GM19351 (cell line): Measurements from ENCODE around the gene MICAL2.

ENCODE experiments used
- ATAC-seq: cut with Tn5 transposase; IDR thresholded peaks from one replicate; pipeline ENCODE4 v1.9.1; 2021; ENCODE audit warnings: mild to moderate bottlenecking, moderate library complexity; ENCODE audit not compliant: unreplicated experiment

Gene MICAL2

DNA sequence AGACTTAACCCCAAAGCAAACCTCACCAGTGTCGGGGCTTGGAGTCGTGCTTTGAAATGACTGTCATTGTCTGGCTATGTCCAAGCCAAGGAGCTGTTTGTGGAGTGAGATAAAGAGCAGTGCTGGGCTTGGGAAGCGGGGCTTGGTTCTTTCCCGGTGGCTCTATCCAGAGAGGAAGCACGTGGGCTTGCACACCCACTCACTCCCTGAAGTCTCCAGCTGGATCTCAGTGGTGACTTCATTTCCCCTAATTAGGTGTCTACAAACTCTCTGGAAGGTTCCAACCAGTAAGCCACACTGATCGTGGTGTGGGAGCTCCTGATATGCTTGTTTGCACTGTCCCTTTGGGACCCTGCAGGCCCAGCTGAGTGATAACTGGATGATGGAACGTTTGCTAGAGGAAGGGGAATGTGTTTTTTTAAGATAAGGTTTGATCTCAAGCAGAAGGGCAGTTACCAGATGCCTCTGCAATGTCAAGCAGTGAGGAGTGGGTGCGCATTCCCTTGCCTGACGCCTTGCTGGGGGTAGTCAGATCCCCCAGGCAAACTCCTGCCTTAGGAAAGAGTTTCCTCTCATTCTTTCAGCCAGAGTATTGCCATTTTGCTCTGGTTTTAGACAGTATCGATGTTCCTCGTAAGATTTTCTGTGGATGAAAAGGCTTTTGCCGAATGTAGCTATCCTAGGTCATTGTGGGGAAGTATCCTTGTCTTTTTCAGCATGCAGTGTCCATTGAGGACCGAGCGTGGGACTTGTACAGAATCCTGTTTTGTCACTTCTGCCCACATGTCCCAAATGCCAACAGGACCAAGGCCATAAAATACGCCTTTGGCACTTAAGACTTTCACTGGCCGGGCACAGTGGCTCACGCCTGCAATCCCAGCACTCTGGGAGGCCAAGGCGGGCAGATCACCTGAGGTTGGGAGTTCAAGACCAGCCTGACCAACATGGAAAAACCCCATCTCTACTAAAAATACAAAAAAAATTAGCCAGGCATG, 90.9 kb downstream of the MICAL2 start:
- no peak for ATAC-seq

DNA sequence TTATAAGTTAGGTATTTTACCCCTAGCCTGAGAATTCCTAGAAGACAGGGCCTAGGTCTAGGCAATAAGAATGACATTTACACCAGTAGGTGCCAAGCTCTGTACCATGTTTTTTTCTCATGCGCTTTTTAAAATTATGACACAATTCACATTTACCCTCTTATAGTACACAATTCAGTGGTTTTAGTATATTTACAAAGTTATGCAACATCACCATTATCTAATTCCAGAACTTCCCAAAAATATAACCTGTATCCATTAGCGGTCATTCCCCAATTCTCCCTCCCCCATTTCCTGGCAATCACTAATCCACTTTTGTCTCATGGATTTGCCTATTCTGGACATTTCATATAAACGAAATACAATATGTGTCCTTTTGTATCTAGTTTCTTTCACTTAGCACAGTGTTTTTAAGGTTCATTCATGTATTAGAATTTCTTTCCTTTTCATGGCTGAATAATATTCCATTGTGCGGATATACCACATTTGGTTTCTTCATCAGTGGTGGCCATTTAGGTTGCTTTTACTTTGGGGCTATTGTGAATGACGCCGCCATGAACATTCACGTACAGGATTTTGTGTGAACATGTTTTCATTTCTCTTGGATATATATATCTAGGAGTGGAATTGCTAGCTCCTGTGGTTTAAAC, 92.4 kb downstream of the MICAL2 start:
- ATAC-seq, result no peak

DNA sequence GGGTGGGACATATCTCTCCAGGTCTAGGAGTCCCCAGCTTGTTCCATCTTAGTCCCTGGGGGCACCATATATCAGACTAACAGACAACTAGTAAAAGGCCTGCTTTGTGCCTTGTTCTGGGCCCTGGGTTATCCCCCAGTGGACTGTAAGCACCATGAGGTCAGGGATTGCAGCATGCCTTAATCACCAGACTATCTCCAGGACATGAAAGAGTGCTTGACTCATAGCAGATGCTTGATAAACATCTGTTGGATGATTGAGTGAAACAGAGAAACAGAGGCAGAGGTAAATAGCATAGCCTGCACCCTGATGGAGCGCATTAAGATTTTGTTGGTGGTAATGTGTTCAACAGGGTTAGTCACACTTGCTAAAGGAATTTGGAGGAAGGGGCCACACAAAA, 94.1 kb downstream of the MICAL2 start:
- no peak for ATAC-seq

DNA sequence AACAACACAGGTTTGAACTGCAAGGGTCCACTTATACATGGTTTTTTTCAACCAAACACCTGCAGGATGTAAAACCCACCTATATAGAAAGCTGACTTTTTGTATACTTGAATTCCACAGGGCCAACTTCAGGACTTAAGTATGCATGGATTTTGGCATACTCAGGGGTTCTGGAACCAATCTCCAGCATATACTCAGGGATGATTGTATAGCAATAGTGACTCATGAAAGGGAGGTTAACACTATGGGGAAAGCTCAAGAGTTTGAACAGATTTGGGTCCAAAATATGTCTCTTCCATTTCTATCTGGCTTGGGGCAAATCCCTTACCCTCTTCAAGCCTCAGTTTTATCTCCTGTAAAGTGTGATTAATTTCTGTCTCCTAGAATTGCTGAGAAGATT, 94.9 kb downstream of the MICAL2 start:
- ATAC-seq, result no peak

DNA sequence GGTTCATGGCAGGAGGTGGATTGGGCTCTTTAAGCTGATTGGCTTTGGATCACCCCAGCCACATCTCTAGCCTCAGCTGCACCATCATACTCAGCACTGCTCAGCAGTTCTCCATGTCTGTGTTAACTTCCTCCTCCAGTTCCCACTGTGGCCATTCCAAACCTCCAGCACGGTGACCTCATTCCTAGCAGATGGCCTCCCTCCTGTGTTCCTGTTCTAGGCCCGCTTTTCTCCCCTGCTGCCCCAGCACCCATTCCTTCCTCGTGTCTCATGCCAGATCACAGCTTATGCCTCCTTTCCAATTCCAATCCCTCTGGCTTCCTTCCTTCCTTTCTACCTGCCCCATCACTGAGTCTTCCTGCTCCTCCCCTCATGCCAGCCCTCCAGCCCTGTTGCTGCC, 96.1 kb downstream of the MICAL2 start:
- ATAC-seq, result no peak

DNA sequence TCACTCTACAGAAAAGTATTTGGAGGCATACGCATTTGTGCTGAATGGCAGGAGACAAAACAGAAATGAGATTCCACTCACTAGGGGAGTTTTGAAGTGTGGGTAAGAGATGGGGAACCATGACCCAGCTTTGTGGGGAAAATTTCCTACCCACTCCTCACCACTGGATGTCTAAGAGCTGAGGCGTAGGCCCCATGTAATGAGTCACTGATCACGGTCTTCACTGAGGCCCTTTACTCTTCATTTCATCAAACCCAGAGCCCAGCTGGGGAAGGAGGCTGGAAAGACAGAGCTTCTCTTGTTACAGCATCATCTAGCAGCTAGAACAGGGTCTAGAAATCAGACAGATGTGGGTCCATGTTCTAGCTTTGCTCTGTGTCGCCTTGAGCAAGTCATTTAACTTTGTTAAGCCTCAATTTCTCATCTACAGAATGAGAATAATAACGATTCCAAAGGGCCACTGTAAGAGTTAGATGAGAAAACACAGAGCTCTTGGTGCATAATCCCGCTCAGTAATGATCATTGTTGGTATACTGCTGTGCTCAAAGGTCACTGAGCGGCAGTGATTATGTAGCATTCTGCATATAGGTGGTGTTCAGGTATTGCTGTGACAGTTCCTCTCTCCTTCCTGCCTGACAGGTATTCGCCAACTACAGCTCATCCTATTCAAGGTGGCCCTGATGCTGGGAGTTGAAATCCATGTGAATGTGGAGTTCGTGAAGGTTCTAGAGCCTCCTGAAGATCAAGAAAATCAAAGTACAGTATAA, 97.2 kb downstream of the MICAL2 start:
- peak; percentile 47 for ATAC-seq

DNA sequence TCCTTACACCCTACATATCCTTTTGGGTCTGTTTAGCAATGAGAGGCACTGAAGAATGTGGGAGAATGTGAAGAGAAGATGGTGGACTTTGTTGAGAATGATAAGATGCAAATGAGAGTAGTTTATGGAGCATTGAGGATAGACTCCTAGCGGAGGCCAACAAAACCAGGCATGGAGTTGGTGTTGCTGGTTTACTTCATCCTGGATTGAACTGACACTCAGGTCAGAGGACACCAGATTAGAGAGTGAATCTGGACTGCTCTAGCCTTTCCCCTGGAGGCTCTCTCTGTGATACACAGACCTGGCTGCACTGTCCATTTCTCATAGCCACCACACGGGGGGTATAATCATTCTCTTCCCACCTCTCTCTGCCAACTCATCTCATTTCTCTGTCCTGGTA, 98.7 kb downstream of the MICAL2 start:
- ATAC-seq, result no peak

DNA sequence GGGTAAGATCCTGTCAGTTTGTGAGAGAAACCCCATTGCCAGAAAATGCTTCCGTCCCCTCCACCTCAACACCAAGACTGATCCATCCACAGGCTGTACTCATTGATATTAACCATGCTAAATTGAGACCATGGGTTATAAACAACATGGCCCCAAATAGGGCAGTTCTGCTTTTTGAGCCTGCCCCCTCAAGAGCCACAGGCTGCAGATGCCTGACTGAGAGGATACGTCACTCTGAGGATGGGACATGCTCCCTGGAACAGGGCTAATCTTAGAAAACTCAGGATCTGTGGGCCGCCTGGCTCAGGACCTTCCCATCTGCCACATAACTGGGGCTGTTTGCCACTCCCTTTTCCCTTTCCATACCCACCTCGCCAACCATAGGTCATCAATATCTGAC, 99.8 kb downstream of the MICAL2 start:
- no peak for ATAC-seq

DNA sequence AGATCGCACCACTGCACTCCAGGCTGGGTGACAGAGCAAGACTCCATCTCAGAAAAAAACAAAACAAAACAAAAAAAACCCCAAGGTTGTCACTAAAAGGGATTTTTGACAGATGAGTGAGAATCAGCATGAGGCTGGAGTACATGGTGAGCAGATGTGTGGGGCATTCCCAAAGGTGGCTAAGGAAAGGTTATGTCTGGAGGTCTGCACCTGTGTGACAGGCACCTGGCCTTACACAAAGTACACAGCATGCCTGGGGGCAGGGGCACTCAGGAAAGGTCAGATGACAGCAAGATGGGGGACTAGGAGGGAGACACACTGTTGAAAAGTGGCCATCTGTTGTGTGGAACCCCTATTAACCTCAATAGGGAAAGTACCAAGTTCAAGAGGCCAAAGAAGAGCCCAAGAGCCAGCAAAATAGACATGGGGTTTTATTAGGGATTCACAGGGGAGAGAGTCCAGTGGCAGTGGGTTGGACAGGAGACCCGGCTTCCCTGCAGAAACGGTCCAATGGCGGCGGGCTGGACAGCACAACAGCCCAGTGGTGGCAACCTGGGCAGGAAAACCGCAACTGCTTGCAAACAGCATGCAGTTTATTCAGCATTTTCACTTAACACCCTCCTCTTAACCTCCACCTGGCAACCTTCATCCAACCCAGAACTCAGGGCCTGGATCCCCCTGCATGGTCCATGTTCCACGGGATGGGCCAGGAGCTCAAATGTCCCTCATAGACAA, 101.1 kb downstream of the MICAL2 start:
- no peak for ATAC-seq

DNA sequence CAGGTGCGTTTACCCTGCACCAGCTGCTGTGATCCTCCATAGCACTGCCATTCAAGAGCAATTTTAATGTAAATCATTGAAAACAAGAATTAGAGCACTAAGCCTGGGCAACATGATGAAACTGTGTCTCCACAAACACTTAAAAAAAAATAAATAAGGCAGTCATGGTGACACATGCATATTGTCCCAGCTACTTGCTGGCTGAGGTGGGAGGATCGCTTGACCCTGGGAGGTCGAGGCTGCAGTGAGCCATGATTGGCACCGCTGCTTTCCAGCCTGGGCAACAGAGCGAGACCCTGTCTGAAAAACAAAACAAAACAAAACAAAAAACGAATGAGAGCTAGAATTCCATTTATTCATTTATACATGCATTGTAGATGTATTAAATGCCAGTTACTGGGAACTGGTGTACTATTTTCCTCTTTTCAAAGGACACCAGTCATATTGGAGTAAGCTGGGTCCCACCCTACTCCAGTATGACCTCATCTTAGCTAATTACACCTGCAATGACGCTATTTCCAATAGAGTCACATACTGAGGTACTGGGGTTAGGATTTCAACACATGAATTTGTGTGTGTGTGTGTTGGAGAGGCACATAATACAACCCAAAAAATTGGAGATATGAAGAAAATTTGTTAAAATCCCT, 101.9 kb downstream of the MICAL2 start:
- no peak for ATAC-seq

DNA sequence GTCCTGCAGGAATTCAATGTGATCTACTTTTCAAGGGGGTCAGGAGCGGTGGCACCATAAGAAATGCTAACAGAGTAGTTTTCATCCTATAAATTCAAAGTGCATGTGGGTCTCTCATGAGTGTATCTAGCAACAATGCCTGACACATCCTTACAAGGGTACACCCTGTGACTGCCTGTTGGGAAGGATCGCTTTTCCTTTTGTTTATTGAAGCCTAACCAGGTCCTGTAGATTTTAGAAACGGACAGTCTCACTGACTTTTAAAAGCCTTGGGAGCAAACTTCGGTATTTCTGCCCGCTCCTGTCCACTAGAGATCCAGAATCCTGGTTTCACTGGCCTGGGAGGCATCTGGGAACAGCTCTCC, 102.4 kb downstream of the MICAL2 start:
- no peak for ATAC-seq

DNA sequence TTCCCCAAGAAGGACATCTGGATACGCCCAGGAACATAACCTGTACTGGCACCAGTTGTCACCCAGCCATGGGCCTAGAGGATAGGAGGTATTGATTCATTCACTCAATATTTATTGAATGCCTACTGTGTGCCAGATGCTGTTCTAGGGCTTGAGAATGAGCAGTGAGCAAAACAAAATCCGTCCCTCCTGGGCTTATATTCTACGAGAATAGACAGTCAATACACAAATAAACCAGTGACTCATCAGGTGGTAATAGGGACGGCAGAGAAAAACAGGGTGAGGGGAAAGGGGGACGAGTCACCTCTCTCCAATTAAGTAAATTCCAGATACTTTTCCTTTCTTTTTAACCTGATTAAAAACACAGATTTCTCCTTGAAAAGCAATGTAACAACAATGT, 103.5 kb downstream of the MICAL2 start:
- ATAC-seq, result no peak

DNA sequence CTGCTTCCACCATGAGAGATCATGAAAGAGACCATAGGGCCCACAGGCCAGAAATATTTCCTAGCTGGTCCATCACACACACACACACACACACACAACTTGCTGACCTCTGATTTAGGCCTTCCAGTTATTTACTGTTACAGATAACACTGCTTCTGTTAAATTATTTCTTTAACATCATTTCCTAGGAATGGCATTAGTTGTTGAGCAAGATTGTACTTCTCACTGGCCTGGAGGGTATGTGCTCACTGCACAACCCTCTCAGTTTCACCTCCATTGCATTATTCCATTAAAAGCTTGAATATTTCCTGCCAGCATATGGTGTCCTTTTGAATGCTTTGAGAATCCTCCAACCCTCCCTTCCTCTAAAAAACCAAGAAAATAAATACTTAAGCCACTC, 104.4 kb downstream of the MICAL2 start:
- ATAC-seq, result no peak

DNA sequence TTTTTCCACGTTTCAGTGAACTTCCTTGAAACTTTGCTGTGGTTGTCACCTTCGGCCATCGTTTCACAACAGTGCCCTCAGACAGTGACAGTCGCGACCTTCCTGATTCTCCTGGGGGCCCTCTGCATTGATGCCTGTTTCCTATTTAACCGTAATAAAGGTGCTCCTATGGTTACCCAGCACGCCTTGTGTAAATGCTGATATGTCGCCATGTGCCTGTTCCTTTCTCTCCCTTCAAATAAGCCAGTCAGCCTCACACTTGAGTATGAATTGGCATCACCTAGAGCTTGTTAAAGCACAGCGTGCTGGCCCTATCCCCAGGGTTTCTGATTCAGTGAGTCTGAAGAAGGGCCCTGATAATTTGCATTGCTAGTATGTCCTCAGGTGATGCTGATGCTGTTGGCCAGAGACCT, 104.8 kb downstream of the MICAL2 start:
- ATAC-seq, result no peak

DNA sequence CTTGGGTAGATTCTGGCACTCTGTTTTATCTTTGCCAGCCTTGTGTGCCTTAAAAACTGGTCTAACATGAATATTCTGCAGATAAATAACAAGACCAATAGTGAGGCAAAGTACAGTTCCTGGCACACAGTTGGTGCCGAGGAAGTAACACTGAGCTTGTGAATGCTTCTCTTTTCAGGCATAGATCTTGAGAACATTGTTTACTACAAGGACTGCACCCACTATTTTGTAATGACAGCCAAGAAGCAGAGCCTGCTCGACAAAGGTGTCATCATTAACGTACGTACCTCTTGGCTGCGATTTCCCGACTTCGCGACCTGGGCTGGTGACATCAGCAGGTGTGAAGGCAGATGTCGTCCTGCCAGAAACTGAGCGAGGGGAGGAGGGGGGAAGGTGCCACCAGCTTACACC, 105.7 kb downstream of the MICAL2 start:
- no peak for ATAC-seq

DNA sequence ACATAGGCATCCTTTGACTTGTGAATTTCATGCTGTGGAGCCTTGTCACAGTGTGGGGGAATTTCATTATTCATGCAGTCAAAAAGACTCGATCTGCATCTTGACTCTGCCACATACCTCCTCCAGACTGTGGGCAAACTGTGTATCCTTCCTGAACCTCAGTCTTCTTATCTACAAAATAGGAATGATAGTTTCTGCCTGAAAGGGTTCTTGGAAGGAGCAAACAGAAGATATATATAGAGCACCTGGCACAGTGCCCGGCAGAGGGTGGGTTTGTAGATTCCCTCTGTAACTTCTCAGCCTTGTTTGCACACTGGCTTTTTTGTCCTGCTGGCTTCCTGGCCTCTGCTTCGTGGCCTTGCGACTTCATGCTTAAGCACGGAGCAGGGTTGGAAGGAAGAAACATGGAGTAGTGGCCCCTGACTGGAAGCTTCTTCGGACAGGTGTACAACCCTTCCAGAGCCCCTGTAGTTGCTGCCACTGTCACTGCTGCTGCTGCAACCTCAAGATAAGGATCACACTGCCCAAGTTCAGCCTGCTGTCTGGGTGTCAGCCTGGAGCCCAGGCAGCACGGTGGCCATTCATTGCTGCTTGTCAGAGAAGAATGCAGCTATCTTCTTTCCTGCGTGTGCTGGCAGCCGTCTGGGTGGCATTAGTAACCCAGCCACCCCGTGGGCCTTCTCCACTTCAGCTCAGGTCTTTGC, 106.4 kb downstream of the MICAL2 start:
- no peak for ATAC-seq

DNA sequence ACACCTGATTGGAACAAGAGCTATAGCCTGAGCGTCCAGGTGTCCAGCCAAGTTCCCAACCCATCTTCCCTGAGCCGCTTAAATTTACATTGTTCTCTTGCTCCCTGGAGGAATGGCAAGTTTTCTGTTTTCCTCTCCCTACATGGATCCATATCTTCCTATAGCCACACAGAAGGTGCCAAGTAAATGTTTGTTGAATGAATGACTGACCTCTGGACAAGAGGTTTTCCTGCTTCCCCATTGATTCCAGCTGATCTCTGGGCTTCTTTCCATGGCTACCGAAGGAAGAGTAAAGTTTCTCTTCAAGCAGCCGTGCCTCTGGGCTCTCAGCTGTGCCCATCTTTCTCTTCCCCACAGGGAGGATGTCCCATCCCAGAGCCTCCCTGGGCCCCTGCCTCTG, 107.5 kb downstream of the MICAL2 start:
- ATAC-seq, result no peak

DNA sequence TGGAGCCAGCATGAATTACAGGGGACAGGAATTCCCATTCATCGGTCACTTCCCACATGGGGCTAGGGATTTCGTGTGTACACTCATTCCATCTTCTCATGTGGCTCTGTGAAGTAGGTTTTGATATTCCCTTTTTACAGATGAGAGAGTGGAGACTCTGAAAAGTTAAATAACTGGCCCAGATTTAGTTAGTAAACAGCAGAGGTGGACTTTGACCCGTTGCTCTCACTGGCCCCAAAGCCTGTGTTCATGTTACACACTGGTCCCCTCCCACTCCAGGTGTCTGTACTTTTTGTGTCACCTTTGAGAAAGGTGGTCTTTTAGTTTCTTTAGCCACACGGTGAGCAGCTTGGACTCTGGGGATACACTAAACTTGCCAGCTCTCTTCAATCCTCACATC, 108.5 kb downstream of the MICAL2 start:
- no peak for ATAC-seq

DNA sequence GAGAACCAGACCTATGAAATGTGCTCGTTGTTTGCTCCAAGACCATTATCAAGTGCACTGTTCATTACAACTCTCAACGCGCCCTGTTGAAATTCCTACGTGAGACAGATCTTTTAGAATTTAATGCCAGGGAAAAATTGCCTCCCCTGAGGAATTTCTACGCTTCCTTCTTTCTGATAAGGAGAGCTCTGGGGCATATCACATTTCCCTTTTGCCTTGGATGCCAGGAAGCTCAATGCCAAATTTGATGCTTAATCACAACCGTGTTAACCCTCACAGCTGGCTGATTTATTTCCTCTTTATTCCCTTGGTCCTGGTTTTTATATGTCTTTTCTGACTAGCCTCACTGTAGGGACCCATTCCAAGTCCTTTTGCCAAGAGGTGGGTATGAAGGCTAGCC, 109.4 kb downstream of the MICAL2 start:
- no peak for ATAC-seq

DNA sequence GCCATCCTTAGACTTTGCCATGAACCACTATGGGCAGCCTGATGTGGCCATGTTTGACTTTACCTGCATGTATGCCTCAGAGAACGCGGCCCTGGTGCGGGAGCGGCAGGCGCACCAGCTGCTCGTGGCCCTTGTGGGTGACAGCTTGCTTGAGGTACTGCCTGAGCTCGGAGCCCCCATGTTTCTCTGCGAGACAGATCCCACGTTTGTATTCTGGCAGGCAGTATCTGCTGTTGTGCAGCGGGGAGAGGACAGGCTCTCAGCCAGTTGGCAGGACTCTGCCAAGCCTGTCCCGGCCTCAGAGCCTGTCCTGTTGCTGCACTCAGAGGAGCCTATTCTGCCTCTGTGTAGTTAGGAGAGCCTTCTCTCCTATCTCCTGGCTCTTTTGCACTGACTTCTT, 109.9 kb downstream of the MICAL2 start:
- ATAC-seq, result no peak
